GM12878 (cell line): ENCODE data around the gene KRT24. TPM values are rescaled to one million over a fixed set of nuclear protein-coding genes. Genes with fewer than 3 reads are reported as not detected.

Source experiments
- ATAC-seq: fragments of 200-7000 bp; cut with Tn5 transposase; 3 replicates; pipeline ENCODE4 v1.9.1; 2020; ENCODE audit warnings: mild to moderate bottlenecking, moderate library complexity
- BruUV-seq: library from RNA; stranded (reverse); fragments of 400-500 nt; replicated peaks from 2 replicates; lab custom pipeline; 2021; lab: Mats Ljungman, UMichigan
- CTCF ChIA-PET: fragments of 300-600 bp; sonication (Branson Sonifier 250); formaldehyde crosslinking; extraction: SDS; loops from one replicate; lab custom pipeline; 2021; ENCODE audit warnings: inconsistent platforms; lab: Yijun Ruan, JAX
- POLR2A ChIA-PET: fragments of 350-600 bp; formaldehyde crosslinking; extraction: SDS; loops from one replicate; lab custom pipeline; 2021; ENCODE audit warnings: inconsistent platforms; lab: Charles Lee
- RAD21 ChIA-PET: fragments of 300-600 bp; sonication (Branson Sonifier 250); formaldehyde crosslinking; loops from one replicate; lab custom pipeline; 2023; ENCODE audit warnings: antibody characterized with exemption; ENCODE audit not compliant: unreplicated experiment; lab: Charles Lee
- SMC1A ChIA-PET: fragments of 300-600 bp; sonication (Branson Sonifier 250); formaldehyde crosslinking; loops from one replicate; lab custom pipeline; 2023; ENCODE audit not compliant: unreplicated experiment, uncharacterized antibody; lab: Charles Lee
- DNase-seq: peaks from one replicate; pipeline ENCODE4 v3.0.0-alpha.2; 2011; ENCODE audit warnings: low read depth, low spot score
- FAIRE-seq: peaks from 3 replicates; lab custom pipeline; 2011; peaks lifted over from hg19 to GRCh38; lab: Jason Lieb, UNC
- H2AFZ ChIP-seq: 2 replicates; pipeline ENCODE4 v1.6.0; 2011; ENCODE audit warnings: low read depth, low read length, control low read depth; ENCODE audit not compliant: control insufficient read depth
- H3K27ac ChIP-seq: 2 replicates; pipeline ENCODE4 v1.5.1; 2011; ENCODE audit warnings: control low read depth; ENCODE audit not compliant: control insufficient read depth, insufficient read depth
- H3K27me3 ChIP-seq, 2 experiments: replicated peaks in 1 of 2; 2 replicates each; pipeline versions ENCODE4 v1.6.0 to v1.6.1; 2011; ENCODE audit warnings: low read length in 1 of 2; ENCODE audit not compliant: control insufficient read depth in 2 of 2, insufficient read depth in 2 of 2
- H3K36me3 ChIP-seq, 2 experiments: 2 replicates each; pipeline ENCODE4 v1.5.1; 2011; ENCODE audit warnings: low read length in 1 of 2; ENCODE audit not compliant: control insufficient read depth in 2 of 2, insufficient read depth in 2 of 2
- H3K4me1 ChIP-seq: 2 replicates; pipeline ENCODE4 v1.6.1; 2011; ENCODE audit warnings: mild to moderate bottlenecking, low read length, moderate library complexity, mixed read lengths; ENCODE audit not compliant: control insufficient read depth, insufficient read depth
- H3K4me2 ChIP-seq: 2 replicates; pipeline ENCODE4 v1.6.0; 2011; ENCODE audit warnings: control low read depth; ENCODE audit not compliant: control insufficient read depth, insufficient read depth
- H3K4me3 ChIP-seq: fragments of 200-600 bp; sonication (generic); 2 replicates; pipeline ENCODE4 v1.5.1; 2016
- H3K79me2 ChIP-seq: 2 replicates; pipeline ENCODE4 v1.6.0; 2011; ENCODE audit warnings: low read length; ENCODE audit not compliant: control insufficient read depth, insufficient read depth
- H3K9ac ChIP-seq: 2 replicates; pipeline ENCODE4 v1.8.0; 2011; ENCODE audit warnings: low read length, control low read depth, mixed read lengths; ENCODE audit not compliant: control insufficient read depth, insufficient read depth
- H3K9me3 ChIP-seq: replicated peaks from 3 replicates; pipeline ENCODE4 v1.5.1; 2011; ENCODE audit warnings: mild to moderate bottlenecking, low read length; ENCODE audit not compliant: control insufficient read depth, insufficient read depth
- H4K20me1 ChIP-seq: 2 replicates; pipeline ENCODE4 v1.6.0; 2011; ENCODE audit not compliant: control insufficient read depth, insufficient read depth
- ATF7 ChIP-seq: fragments of 450-650 bp; IDR thresholded peaks from 2 replicates; pipeline ENCODE4 v1.6.1; 2016; ENCODE audit warnings: low read depth, mild to moderate bottlenecking
- EGR1 ChIP-seq, 2 experiments: IDR thresholded peaks; 1 replicate in 1 of 2; 2 replicates in 1 of 2; pipeline ENCODE4 v1.6.1; 2011 to 2012; ENCODE audit warnings: low read depth in 2 of 2, low read length in 2 of 2, borderline replicate concordance in 1 of 2, mild to moderate bottlenecking in 1 of 2, moderate library complexity in 1 of 2
- IKZF2 ChIP-seq, 2 experiments: fragments of 450-650 bp; IDR thresholded peaks; 2 replicates each; pipeline ENCODE4 v1.6.1; 2017; ENCODE audit warnings: mild to moderate bottlenecking in 2 of 2, moderate library complexity in 2 of 2
- MTA2 ChIP-seq: fragments of 450-650 bp; IDR thresholded peaks from 2 replicates; pipeline ENCODE4 v1.6.1; 2016; ENCODE audit warnings: low read depth, mild to moderate bottlenecking, moderate library complexity
- NFYB ChIP-seq: IDR thresholded peaks from 2 replicates; pipeline ENCODE4 v1.6.1; 2011; ENCODE audit warnings: low read depth, mild to moderate bottlenecking, low read length, improper control_type of control experiment, moderate library complexity; ENCODE audit not compliant: insufficient read depth
- NR2F1 ChIP-seq: fragments of 450-650 bp; conservative IDR thresholded peaks from 2 replicates; pipeline ENCODE4 v1.6.1; 2017; ENCODE audit warnings: mild to moderate bottlenecking
- RELA ChIP-seq: fragments of 450-650 bp; IDR thresholded peaks from 2 replicates; pipeline ENCODE4 v1.8.0; 2014; ENCODE audit warnings: borderline replicate concordance; ENCODE audit not compliant: partially characterized antibody
- SMAD5 ChIP-seq: IDR thresholded peaks from 2 replicates; pipeline ENCODE4 v1.6.1; 2016; ENCODE audit warnings: antibody characterized with exemption, low read depth
- STAT1 ChIP-seq: fragments of 450-650 bp; conservative IDR thresholded peaks from 2 replicates; pipeline ENCODE4 v1.6.1; 2014; ENCODE audit warnings: antibody characterized with exemption, mild to moderate bottlenecking
- ZNF217 ChIP-seq: fragments of 450-650 bp; IDR thresholded peaks from 2 replicates; pipeline ENCODE4 v1.6.1; 2017; ENCODE audit warnings: antibody characterized with exemption, mild to moderate bottlenecking
- ZNF274 ChIP-seq: IDR thresholded peaks from one replicate; pipeline ENCODE4 v1.8.0; 2011; ENCODE audit not compliant: insufficient read length, insufficient read depth
- in situ Hi-C: fragments of 300-500 bp; cut with MboI; formaldehyde crosslinking; loops from 9 replicates; pipeline ENCODE4 v1.14.3; 2018; ENCODE audit warnings: mixed read lengths
- intact Hi-C: fragments of 100-400 bp; cut with micrococcal nuclease; formaldehyde crosslinking; loops from one replicate; pipeline ENCODE4 v1.14.2; 2022; ENCODE audit not compliant: unreplicated experiment
- polyA plus RNA-seq, 11 experiments: library from polyadenylated mRNA; depleted of rRNA in 4 of 11; unstranded in 6 of 11; stranded (reverse) in 5 of 11; fragments of >200 nt; fragmentation: Nextera tagmentation in 4 of 11; fragmentation: Illumina TruSeq in 1 of 11; extraction: Ambion mirVana in 4 of 11; extraction: Trizol in 1 of 11; gene quantifications; 1 replicate in 1 of 11; 2 replicates in 10 of 11; pipeline versions ENCODE4 v1.2.1 to v1.2.3, GENCODE V29; 2011 to 2016; ENCODE audit warnings: inconsistent platforms in 2 of 11, missing spikeins in 2 of 11, low read depth in 1 of 11
- total RNA-seq, 4 experiments: library from RNA; depleted of rRNA in 3 of 4; stranded (reverse); fragments of >200 nt in 3 of 4; fragmentation: Illumina TruSeq in 1 of 4; extraction: Trizol in 1 of 4; gene quantifications; 2 replicates each; pipeline versions ENCODE4 v1.2.1 to v1.2.3, GENCODE V29; 2013 to 2021
- TF ChIP-seq, protein P1 (sequence below): fragments of 450-650 bp; IDR thresholded peaks from 2 replicates; pipeline ENCODE4 v1.6.1; 2018; ENCODE audit warnings: mild to moderate bottlenecking, low read depth, moderate library complexity; ENCODE audit not compliant: partially characterized antibody
- TF ChIP-seq, protein P2 (sequence below): IDR thresholded peaks from 2 replicates; pipeline ENCODE4 v1.6.1; 2011; ENCODE audit warnings: borderline replicate concordance, low read depth, mild to moderate bottlenecking, moderate library complexity, low read length; ENCODE audit not compliant: insufficient read depth, poor library complexity, severe bottlenecking
- TF ChIP-seq, protein P3 (sequence below), 3 experiments: IDR thresholded peaks in 2 of 3; conservative IDR thresholded peaks in 1 of 3; 2 replicates each; pipeline ENCODE4 v1.5.1; 2011; ENCODE audit warnings: low read depth in 3 of 3, low read length in 3 of 3, mild to moderate bottlenecking in 3 of 3, control low read depth in 2 of 3, moderate library complexity in 2 of 3, inconsistent platforms in 1 of 3, mixed read lengths in 1 of 3; ENCODE audit not compliant: control insufficient read depth in 2 of 3, insufficient read depth in 1 of 3; ENCODE audit errors: extremely low read depth in 1 of 3

The KRT24 gene
- total and polyA plus RNA-seq, 10 of the 15 experiments (the other 5 are each of a cell fraction or from before 2014, with no cell fraction given) = not detected

DNA sequence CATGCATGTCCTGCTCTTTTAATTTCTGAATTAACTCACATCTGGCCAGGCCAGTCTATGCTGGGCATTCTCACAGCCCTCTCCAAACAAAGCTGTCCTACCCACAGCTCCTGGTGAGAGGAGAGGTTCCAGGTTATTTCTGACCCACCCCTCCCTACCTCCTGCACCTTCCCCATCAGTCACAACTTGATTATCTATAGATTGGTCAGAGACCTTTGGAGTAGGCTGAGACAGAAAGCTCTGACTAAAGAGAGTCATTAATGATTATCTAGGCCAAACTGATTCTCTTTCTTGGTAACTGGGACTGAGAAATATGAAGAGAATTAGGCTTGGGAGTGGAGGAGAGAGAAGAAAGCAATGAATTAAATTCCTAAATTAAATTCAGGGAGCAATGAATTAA is 37.2 kb downstream of the KRT24 start:
- ChIA-PET SMC1A (interaction anchor here (0.7 kb wide), 1 partner anchor 14 kb away, joined by 3 read pairs; no protein-coding TSS in a partner anchor), POLR2A (no interaction called here), CTCF (no interaction called here), RAD21 (interaction anchor here (1.3 kb wide), 1 partner anchor 12 kb away, joined by 3 read pairs; no protein-coding TSS in a partner anchor)
- Histone ChIP-seq H3K27me3 (peaks cover 2 to 24% of the 10 kb centered on the region in 2 experiments; a peak in 2 of 4 replicates), H4K20me1 (no peaks in the 10 kb centered on the region), H3K4me2 (no peak overlapping the region), H3K9ac (no peak overlapping the region), H3K36me3 (no peaks in the 10 kb centered on the region), H2AFZ (no peak overlapping the region), H3K27ac (no peak overlapping the region), H3K4me3 (no peak overlapping the region), H3K9me3 (no peaks in the 10 kb centered on the region), H3K79me2 (no peaks in the 10 kb centered on the region), H3K4me1 (no peaks in the 10 kb centered on the region)
- no peak for FAIRE-seq
- TF ChIP-seq EGR1 (IDR thresholded peaks at IDR 0.05; ENCODE audit: borderline replicate concordance in 1 of 2, low read depth in 2 of 2, low read length in 2 of 2) = no peak
- TF ChIP-seq, protein P1, sequence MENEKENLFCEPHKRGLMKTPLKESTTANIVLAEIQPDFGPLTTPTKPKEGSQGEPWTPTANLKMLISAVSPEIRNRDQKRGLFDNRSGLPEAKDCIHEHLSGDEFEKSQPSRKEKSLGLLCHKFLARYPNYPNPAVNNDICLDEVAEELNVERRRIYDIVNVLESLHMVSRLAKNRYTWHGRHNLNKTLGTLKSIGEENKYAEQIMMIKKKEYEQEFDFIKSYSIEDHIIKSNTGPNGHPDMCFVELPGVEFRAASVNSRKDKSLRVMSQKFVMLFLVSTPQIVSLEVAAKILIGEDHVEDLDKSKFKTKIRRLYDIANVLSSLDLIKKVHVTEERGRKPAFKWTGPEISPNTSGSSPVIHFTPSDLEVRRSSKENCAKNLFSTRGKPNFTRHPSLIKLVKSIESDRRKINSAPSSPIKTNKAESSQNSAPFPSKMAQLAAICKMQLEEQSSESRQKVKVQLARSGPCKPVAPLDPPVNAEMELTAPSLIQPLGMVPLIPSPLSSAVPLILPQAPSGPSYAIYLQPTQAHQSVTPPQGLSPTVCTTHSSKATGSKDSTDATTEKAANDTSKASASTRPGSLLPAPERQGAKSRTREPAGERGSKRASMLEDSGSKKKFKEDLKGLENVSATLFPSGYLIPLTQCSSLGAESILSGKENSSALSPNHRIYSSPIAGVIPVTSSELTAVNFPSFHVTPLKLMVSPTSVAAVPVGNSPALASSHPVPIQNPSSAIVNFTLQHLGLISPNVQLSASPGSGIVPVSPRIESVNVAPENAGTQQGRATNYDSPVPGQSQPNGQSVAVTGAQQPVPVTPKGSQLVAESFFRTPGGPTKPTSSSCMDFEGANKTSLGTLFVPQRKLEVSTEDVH = no peak
- TF ChIP-seq NFYB = no peak
- TF ChIP-seq, protein P2, sequence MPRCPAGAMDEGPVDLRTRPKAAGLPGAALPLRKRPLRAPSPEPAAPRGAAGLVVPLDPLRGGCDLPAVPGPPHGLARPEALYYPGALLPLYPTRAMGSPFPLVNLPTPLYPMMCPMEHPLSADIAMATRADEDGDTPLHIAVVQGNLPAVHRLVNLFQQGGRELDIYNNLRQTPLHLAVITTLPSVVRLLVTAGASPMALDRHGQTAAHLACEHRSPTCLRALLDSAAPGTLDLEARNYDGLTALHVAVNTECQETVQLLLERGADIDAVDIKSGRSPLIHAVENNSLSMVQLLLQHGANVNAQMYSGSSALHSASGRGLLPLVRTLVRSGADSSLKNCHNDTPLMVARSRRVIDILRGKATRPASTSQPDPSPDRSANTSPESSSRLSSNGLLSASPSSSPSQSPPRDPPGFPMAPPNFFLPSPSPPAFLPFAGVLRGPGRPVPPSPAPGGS = no peak
- no peak for TF ChIP-seq MTA2
- no peak for TF ChIP-seq SMAD5
- no peak for TF ChIP-seq ZNF217
- TF ChIP-seq ATF7 = no peak
- no peak for TF ChIP-seq ZNF274
- TF ChIP-seq, protein P3, sequence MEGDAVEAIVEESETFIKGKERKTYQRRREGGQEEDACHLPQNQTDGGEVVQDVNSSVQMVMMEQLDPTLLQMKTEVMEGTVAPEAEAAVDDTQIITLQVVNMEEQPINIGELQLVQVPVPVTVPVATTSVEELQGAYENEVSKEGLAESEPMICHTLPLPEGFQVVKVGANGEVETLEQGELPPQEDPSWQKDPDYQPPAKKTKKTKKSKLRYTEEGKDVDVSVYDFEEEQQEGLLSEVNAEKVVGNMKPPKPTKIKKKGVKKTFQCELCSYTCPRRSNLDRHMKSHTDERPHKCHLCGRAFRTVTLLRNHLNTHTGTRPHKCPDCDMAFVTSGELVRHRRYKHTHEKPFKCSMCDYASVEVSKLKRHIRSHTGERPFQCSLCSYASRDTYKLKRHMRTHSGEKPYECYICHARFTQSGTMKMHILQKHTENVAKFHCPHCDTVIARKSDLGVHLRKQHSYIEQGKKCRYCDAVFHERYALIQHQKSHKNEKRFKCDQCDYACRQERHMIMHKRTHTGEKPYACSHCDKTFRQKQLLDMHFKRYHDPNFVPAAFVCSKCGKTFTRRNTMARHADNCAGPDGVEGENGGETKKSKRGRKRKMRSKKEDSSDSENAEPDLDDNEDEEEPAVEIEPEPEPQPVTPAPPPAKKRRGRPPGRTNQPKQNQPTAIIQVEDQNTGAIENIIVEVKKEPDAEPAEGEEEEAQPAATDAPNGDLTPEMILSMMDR (IDR thresholded peaks at IDR 0.05 in 2 of 3, conservative IDR thresholded peaks at IDR 0.05 in 1 of 3; ENCODE audit: control insufficient read depth in 2 of 3, extremely low read depth in 1 of 3, insufficient read depth in 1 of 3, low read depth in 3 of 3, low read length in 3 of 3) = no peak
- no peak for TF ChIP-seq IKZF2 (IDR thresholded peaks at IDR 0.05)
- TF ChIP-seq RELA = no peak
- no peak for TF ChIP-seq STAT1
- TF ChIP-seq NR2F1 = no peak
- no peak for DNase-seq
- ATAC-seq = 0 out of 3 replicates have a peak, but pooled peaks have one; percentile 24
- intact Hi-C loops = no loop called here
- in situ Hi-C loops = no loop called here
- BruUV-seq = no TSS peak
